Tibial artery (tissue), 4 donors: ENCODE results near the gene UBTFL1.

Source experiments
- DNase-seq, 2 donors: peaks; one replicate each; pipeline ENCODE4 v3.0.0-alpha.2; 2019
- H3K27ac ChIP-seq, 2 donors: fragments of 200-600 bp; sonication (generic) in 1 of 2; 1 replicate in 1 of 2; 2 replicates in 1 of 2; pipeline ENCODE4 v1.5.1; 2018 to 2019; ENCODE audit warnings: mild to moderate bottlenecking in 1 of 2
- H3K27me3 ChIP-seq, 2 donors: fragments of 200-600 bp; sonication (generic) in 1 of 2; one replicate each; pipeline versions ENCODE4 v1.5.1 to v1.6.0; 2016 to 2019
- H3K36me3 ChIP-seq, 3 donors: fragments of 200-600 bp; sonication (generic) in 2 of 3; one replicate each; pipeline ENCODE4 v1.5.1; 2016 to 2019; ENCODE audit warnings: mild to moderate bottlenecking in 2 of 3
- H3K4me1 ChIP-seq, 4 donors: fragments of 200-600 bp; sonication (generic) in 2 of 4; 1 replicate in 3 of 4; 2 replicates in 1 of 4; pipeline ENCODE4 v1.5.1; 2016 to 2019
- H3K4me3 ChIP-seq, 2 donors: fragments of 200-600 bp; sonication (generic) in 1 of 2; 1 replicate in 1 of 2; 2 replicates in 1 of 2; pipeline ENCODE4 v1.5.1; 2018 to 2019; ENCODE audit warnings: mild to moderate bottlenecking in 2 of 2
- H3K9me3 ChIP-seq, 3 donors: fragments of 200-600 bp; sonication (generic) in 1 of 3; one replicate each; pipeline ENCODE4 v1.5.1; 2016 to 2019
- intact Hi-C: fragments of 100-400 bp; cut with DNase I; formaldehyde crosslinking; loops from one replicate; pipeline ENCODE4 v1.15.0; 2023; ENCODE audit warnings: low total_unique reads
- TF ChIP-seq, protein P1 (sequence below), 2 experiments: fragments of 200-600 bp in 1 of 2; fragments of 450-650 bp in 1 of 2; IDR thresholded peaks; one replicate each; pipeline ENCODE4 v1.5.1; 2017 to 2019; ENCODE audit warnings: antibody characterized with exemption in 2 of 2, mild to moderate bottlenecking in 1 of 2, moderate library complexity in 1 of 2

Gene UBTFL1

DNA sequence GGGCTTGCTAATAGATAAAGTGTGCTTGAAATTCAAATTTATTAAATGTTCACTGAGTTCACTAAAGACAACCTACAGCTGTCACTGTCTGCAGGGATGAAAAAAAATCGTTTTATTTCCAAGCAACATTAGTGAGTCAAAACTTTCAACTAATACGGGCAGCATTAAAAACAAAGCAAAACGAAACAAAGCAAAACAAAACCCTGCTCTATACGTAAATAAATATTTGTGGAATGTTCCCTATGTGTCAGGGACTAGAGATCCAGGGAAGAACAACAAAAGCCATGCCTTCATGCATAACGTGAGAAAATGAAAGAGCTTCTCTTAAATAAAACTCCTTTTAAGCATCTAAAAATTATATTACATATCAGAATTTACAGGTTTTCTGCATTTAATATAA, 49.3 kb downstream of the UBTFL1 start:
- Histone ChIP-seq H3K27me3 (no peaks in the 10 kb centered on the region), H3K4me1 (peaks cover 0 to 11% (median 2%) of the 10 kb centered on the region in 4 donors), H3K36me3 (no peaks in the 10 kb centered on the region), H3K4me3 (peak overlapping the region; percentile 53 to 59), H3K9me3 (no peaks in the 10 kb centered on the region), H3K27ac (peak overlapping the region in 1 of 2 donors; percentile 17)
- TF ChIP-seq, protein P1, sequence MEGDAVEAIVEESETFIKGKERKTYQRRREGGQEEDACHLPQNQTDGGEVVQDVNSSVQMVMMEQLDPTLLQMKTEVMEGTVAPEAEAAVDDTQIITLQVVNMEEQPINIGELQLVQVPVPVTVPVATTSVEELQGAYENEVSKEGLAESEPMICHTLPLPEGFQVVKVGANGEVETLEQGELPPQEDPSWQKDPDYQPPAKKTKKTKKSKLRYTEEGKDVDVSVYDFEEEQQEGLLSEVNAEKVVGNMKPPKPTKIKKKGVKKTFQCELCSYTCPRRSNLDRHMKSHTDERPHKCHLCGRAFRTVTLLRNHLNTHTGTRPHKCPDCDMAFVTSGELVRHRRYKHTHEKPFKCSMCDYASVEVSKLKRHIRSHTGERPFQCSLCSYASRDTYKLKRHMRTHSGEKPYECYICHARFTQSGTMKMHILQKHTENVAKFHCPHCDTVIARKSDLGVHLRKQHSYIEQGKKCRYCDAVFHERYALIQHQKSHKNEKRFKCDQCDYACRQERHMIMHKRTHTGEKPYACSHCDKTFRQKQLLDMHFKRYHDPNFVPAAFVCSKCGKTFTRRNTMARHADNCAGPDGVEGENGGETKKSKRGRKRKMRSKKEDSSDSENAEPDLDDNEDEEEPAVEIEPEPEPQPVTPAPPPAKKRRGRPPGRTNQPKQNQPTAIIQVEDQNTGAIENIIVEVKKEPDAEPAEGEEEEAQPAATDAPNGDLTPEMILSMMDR (IDR thresholded peaks at IDR 0.05), result no peak
- DNase-seq, result no peak
- intact Hi-C loops, result no loop called here
